ENCODE results near the gene ANP32B. TPM values are rescaled to one million over a fixed set of nuclear protein-coding genes. Genes with fewer than 3 reads are reported as not detected.

The ANP32B gene
- total RNA-seq, 1 donor from 2014 or later = 19.6 TPM

DNA sequence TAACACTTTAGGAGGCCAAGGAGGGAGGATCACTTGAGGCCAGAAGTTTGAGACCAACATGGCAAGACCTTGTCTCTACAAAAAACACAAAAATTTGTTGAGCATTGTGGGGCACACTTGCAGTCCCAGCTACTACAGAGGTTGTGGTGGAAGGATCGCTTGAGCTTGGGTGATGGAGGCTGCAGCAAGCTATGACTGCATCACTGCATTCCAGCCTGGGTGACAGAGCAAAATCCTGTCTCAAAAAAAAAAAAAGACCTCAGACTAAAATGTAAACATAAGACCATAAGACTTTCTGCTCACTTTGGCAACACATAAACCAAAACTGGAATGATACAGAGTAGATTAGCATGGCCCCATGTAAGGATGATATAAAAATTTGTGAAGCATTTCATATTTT is 48.8 kb downstream of the ANP32B start:
- H3K79me2 ChIP-seq (ENCODE audit: low read depth) = no peaks in the 10 kb centered on the region
- Mint-ChIP-seq H3K9me3 (no peaks in the 10 kb centered on the region), H3K36me3 (no peaks in the 10 kb centered on the region), H3K27me3 (ENCODE audit: insufficient read depth, low read depth) (peaks cover 5% of the 10 kb centered on the region), H3K27ac (no peak overlapping the region), H3K4me3 (no peak overlapping the region), H3K4me1 (no peaks in the 10 kb centered on the region)
- H4K20me1 ChIP-seq (ENCODE audit: low read depth) = no peaks in the 10 kb centered on the region
- no peak overlapping the region for H3K9ac ChIP-seq
- H3K9me3 ChIP-seq (ENCODE audit: low read depth) = no peaks in the 10 kb centered on the region
- no peak for DNase-seq (ENCODE audit: low spot score)
- H3K4me1 ChIP-seq = no peaks in the 10 kb centered on the region
- no peak overlapping the region for H2AFZ ChIP-seq (replicated peaks)
- H3F3A ChIP-seq (ENCODE audit: low read depth) = no peaks in the 10 kb centered on the region
- H3K4me2 ChIP-seq = no peak overlapping the region
- H3K36me3 ChIP-seq = no peaks in the 10 kb centered on the region
- TF ChIP-seq, protein P1, sequence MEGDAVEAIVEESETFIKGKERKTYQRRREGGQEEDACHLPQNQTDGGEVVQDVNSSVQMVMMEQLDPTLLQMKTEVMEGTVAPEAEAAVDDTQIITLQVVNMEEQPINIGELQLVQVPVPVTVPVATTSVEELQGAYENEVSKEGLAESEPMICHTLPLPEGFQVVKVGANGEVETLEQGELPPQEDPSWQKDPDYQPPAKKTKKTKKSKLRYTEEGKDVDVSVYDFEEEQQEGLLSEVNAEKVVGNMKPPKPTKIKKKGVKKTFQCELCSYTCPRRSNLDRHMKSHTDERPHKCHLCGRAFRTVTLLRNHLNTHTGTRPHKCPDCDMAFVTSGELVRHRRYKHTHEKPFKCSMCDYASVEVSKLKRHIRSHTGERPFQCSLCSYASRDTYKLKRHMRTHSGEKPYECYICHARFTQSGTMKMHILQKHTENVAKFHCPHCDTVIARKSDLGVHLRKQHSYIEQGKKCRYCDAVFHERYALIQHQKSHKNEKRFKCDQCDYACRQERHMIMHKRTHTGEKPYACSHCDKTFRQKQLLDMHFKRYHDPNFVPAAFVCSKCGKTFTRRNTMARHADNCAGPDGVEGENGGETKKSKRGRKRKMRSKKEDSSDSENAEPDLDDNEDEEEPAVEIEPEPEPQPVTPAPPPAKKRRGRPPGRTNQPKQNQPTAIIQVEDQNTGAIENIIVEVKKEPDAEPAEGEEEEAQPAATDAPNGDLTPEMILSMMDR (IDR thresholded peaks at IDR 0.05) = no peak
- TF ChIP-seq EZH2phosphoT487 (IDR thresholded peaks at IDR 0.05) = no peak
- no peak for TF ChIP-seq EZH2 (IDR thresholded peaks at IDR 0.05)
- no peak overlapping the region for H3K4me3 ChIP-seq
- peaks cover 21% of the 10 kb centered on the region for H3K27me3 ChIP-seq
- no peak overlapping the region for H3K27ac ChIP-seq

DNA sequence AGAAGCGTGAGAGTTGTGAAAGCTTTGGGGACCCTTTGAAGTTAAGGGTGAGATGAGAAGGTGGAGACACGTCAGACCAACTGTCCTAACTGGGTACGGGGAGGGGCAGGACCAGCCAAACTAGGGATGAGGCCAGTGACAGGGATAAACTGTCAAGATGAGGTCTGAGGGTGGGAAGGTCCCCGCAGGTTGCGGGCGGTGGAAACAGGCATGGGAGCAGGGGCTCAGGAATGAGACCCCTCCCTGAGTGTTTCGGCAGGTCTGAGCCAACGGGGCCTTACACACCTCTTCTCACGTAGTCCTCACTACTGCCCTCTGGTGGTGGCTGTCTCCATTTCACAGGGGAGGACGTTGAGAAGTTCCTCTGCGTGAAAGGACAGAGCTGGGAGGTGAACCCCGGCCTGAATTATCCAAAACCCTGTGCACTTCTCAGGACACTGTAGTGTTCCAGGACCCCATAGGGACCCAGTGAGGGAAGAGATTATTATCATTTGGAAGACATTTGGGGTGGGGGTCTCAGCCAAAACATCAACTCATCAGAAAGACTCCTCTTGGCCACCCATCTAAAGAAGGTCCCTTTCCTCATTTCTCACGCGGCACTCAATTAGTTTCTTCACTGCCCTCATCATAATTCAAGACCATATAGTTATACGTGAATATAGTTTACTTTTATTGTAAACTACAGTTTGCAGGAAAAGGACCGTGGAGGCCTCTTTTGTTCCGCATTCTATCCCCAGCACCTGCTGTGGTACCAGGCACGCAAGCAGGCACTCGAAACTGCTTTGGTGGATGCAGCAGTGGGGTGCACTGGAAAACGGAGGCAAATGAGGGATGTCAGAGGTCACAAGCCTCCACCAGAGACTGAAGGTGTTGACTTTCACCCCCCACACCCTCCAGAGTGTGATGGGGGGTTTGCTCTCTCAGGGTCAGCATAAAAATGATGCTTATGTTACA is 51.7 kb downstream of the ANP32B start:
- H3K9me3 Mint-ChIP-seq = no peaks in the 10 kb centered on the region
- peaks cover 9% of the 10 kb centered on the region for H3K4me1 Mint-ChIP-seq

DNA sequence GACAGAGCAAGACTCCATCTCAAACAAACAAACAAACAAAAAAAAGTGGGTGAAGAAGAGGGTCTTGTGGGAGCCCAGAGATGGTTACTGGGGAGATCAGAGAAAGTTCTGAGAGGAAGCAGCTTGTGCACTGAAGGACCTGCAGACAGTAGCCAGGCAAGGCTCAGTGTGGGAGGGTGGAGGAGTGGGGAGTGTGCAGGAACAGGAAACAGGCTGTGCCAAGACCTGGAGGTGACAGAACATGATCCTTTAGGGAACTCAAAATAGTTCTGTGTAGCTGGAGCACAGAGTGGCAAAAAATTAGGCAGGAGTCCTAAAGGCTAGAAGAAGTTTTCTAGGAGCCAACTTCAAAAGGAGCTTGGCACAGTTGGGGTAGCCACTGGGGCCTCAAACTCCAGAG is 54.2 kb downstream of the ANP32B start:
- Histone ChIP-seq H4K20me1 (ENCODE audit: low read depth) (no peaks in the 10 kb centered on the region), H3K27ac (no peak overlapping the region), H3K36me3 (no peaks in the 10 kb centered on the region), H3K79me2 (ENCODE audit: low read depth) (no peaks in the 10 kb centered on the region), H3K4me1 (no peaks in the 10 kb centered on the region), H3K4me3 (no peak overlapping the region), H3K9me3 (ENCODE audit: low read depth) (no peaks in the 10 kb centered on the region), H3K27me3 (peaks cover 24% of the 10 kb centered on the region), H2AFZ (replicated peaks) (no peak overlapping the region), H3F3A (ENCODE audit: low read depth) (no peaks in the 10 kb centered on the region), H3K4me2 (no peak overlapping the region), H3K9ac (no peak overlapping the region)
- Mint-ChIP-seq H3K27ac (no peak overlapping the region), H3K4me1 (peaks cover 12% of the 10 kb centered on the region), H3K9me3 (no peaks in the 10 kb centered on the region), H3K36me3 (no peaks in the 10 kb centered on the region), H3K4me3 (no peak overlapping the region), H3K27me3 (ENCODE audit: insufficient read depth, low read depth) (peaks cover 6% of the 10 kb centered on the region)
- TF ChIP-seq, protein P1 (IDR thresholded peaks at IDR 0.05) = no peak
- TF ChIP-seq EZH2phosphoT487 (IDR thresholded peaks at IDR 0.05) = no peak
- TF ChIP-seq EZH2 (IDR thresholded peaks at IDR 0.05) = no peak
- DNase-seq (ENCODE audit: low spot score) = no peak

More for the DNA sequence above, 51.7 kb downstream of the ANP32B start:
- Mint-ChIP-seq H3K36me3 (no peaks in the 10 kb centered on the region), H3K4me3 (peak overlapping the region; percentile 66), H3K27me3 (ENCODE audit: insufficient read depth, low read depth) (peaks cover 6% of the 10 kb centered on the region), H3K27ac (no peak overlapping the region)
- no peak overlapping the region for H3K4me3 ChIP-seq
- H4K20me1 ChIP-seq (ENCODE audit: low read depth) = no peaks in the 10 kb centered on the region
- H3K79me2 ChIP-seq (ENCODE audit: low read depth) = no peaks in the 10 kb centered on the region
- H3K4me1 ChIP-seq = no peaks in the 10 kb centered on the region
- no peaks in the 10 kb centered on the region for H3K9me3 ChIP-seq (ENCODE audit: low read depth)
- H3K4me2 ChIP-seq = no peak overlapping the region
- H3K27ac ChIP-seq = no peak overlapping the region
- H3K9ac ChIP-seq = no peak overlapping the region
- peak; percentile 91 for DNase-seq (ENCODE audit: low spot score)
- H2AFZ ChIP-seq (replicated peaks) = peak overlapping the region; percentile 59
- peaks cover 24% of the 10 kb centered on the region for H3K27me3 ChIP-seq
- no peak for TF ChIP-seq EZH2 (IDR thresholded peaks at IDR 0.05)
- TF ChIP-seq, protein P1 (IDR thresholded peaks at IDR 0.05) = peak; percentile 84
- no peaks in the 10 kb centered on the region for H3K36me3 ChIP-seq
- no peaks in the 10 kb centered on the region for H3F3A ChIP-seq (ENCODE audit: low read depth)
